HCT116 (cell line): ENCODE measurements around the gene FAM78B. TPM values are rescaled to one million over a fixed set of nuclear protein-coding genes. Genes with fewer than 3 reads are reported as not detected.

ENCODE experiments used
- ATAC-seq: fragments of 200-7000 bp; cut with Tn5 transposase; 2 replicates; pipeline ENCODE4 v1.9.1; 2020; ENCODE audit warnings: mild to moderate bottlenecking, moderate library complexity
- BruUV-seq: library from RNA; stranded (reverse); fragments of 400-500 nt; replicated peaks from 2 replicates; lab custom pipeline; 2021; lab: Mats Ljungman, UMichigan
- CTCF ChIA-PET: fragments of 300-600 bp; sonication (Branson Sonifier 250); formaldehyde crosslinking; loops from one replicate; lab custom pipeline; 2021; ENCODE audit warnings: antibody characterized with exemption; lab: Charles Lee
- POLR2A ChIA-PET: fragments of 300-600, 350-600 bp; sonication (Branson Sonifier 250); formaldehyde crosslinking; loops from one replicate; lab custom pipeline; 2021; ENCODE audit warnings: antibody characterized with exemption; lab: Charles Lee
- RAD21 ChIA-PET, 2 experiments: fragments of 300-600 bp; sonication (Branson Sonifier 250); formaldehyde crosslinking; loops; one replicate each; lab custom pipeline; 2023; ENCODE audit warnings: low total read pairs in 2 of 2; ENCODE audit not compliant: uncharacterized antibody in 2 of 2, unreplicated experiment in 2 of 2, low non-redundant PET in 1 of 2; lab: Charles Lee
- DNase-seq: peaks from one replicate; pipeline ENCODE4 v3.0.0-alpha.2; 2010; ENCODE audit warnings: low read depth, low spot score
- H2AFZ ChIP-seq: fragments of 200-600 bp; shearing (Covaris generic), sonication (generic); 2 replicates; pipeline ENCODE4 v1.6.1; 2017; ENCODE audit warnings: low read depth, mixed run types, mixed read lengths, antibody characterized with exemption, low read length; ENCODE audit not compliant: poor library complexity, severe bottlenecking
- H3K27ac ChIP-seq: 2 replicates; pipeline ENCODE4 v1.5.1; 2012; ENCODE audit warnings: low read depth, low read length
- H3K27me3 ChIP-seq: fragments of 200-600 bp; sonication (generic); 2 replicates; pipeline ENCODE4 v1.6.1; 2016; ENCODE audit warnings: mixed run types, low read length, mixed read lengths; ENCODE audit not compliant: insufficient read depth
- H3K36me3 ChIP-seq, 2 experiments: fragments of 200-500 bp in 1 of 2; fragments of 200-600 bp in 1 of 2; sonication (Bioruptor generic) in 1 of 2; sonication (generic) in 1 of 2; 2 replicates each; pipeline versions ENCODE4 v1.5.1 to v1.6.1; 2014 to 2016; ENCODE audit warnings: low read length in 2 of 2, inconsistent platforms in 1 of 2, mixed read lengths in 1 of 2, mixed run types in 1 of 2; ENCODE audit not compliant: insufficient read depth in 2 of 2, control insufficient read depth in 1 of 2
- H3K4me1 ChIP-seq, 2 experiments: fragments of 200-600 bp in 1 of 2; sonication (generic) in 1 of 2; 2 replicates each; pipeline versions ENCODE4 v1.5.1 to v1.6.1; 2012 to 2017; ENCODE audit warnings: low read length in 2 of 2, inconsistent platforms in 1 of 2, mild to moderate bottlenecking in 1 of 2, mixed read lengths in 1 of 2, mixed run types in 1 of 2, moderate library complexity in 1 of 2; ENCODE audit not compliant: insufficient read depth in 2 of 2, control insufficient read depth in 1 of 2
- H3K4me2 ChIP-seq: fragments of 200-600 bp; sonication (generic); 2 replicates; pipeline ENCODE4 v1.6.1; 2017; ENCODE audit warnings: mixed run types, low read length, mixed read lengths
- H3K4me3 ChIP-seq, 2 experiments: fragments of 200-600 bp in 1 of 2; sonication (generic) in 1 of 2; replicated peaks in 1 of 2; 2 replicates each; pipeline ENCODE4 v1.5.1; 2011 to 2016; ENCODE audit warnings: low read length in 2 of 2, control low read depth in 1 of 2, low read depth in 1 of 2, mild to moderate bottlenecking in 1 of 2, mixed read lengths in 1 of 2, mixed run types in 1 of 2
- H3K79me2 ChIP-seq: fragments of 200-600 bp; sonication (generic); 2 replicates; pipeline ENCODE4 v1.6.1; 2017; ENCODE audit warnings: mild to moderate bottlenecking, mixed run types, low read length, moderate library complexity, mixed read lengths; ENCODE audit not compliant: insufficient read depth
- H3K9ac ChIP-seq: fragments of 200-600 bp; sonication (generic); 2 replicates; pipeline ENCODE4 v1.6.1; 2016; ENCODE audit warnings: low read length, mixed read lengths
- H3K9me2 ChIP-seq: fragments of 200-600 bp; sonication (generic), shearing (Covaris generic); 2 replicates; pipeline ENCODE4 v1.6.1; 2017; ENCODE audit warnings: mixed run types, mild to moderate bottlenecking, moderate library complexity; ENCODE audit not compliant: insufficient read depth
- H3K9me3 ChIP-seq, 2 experiments: fragments of 200-500 bp in 1 of 2; fragments of 200-600 bp in 1 of 2; sonication (Bioruptor generic) in 1 of 2; sonication (generic) in 1 of 2; 2 replicates each; pipeline ENCODE4 v1.6.1; 2014 to 2017; ENCODE audit warnings: low read length in 2 of 2, mixed read lengths in 2 of 2, inconsistent platforms in 1 of 2, low read depth in 1 of 2, mild to moderate bottlenecking in 1 of 2, mixed run types in 1 of 2, moderate library complexity in 1 of 2; ENCODE audit not compliant: control insufficient read depth in 1 of 2, insufficient read depth in 1 of 2
- H4K20me1 ChIP-seq: fragments of 200-600 bp; sonication (generic), shearing (Covaris generic); 2 replicates; pipeline ENCODE4 v1.6.1; 2017; ENCODE audit warnings: mixed run types, mild to moderate bottlenecking, moderate library complexity; ENCODE audit not compliant: insufficient read depth
- EZH2 ChIP-seq: fragments of 200-600 bp; sonication (generic); IDR thresholded peaks from 2 replicates; pipeline ENCODE4 v1.6.1; 2017; ENCODE audit warnings: antibody characterized with exemption, mixed run types
- JUND ChIP-seq: IDR thresholded peaks from 2 replicates; pipeline ENCODE4 v1.6.1; 2012
- POLR2AphosphoS5 ChIP-seq: IDR thresholded peaks from 2 replicates; pipeline ENCODE4 v1.6.1; 2011; ENCODE audit warnings: mild to moderate bottlenecking, low read depth, low read length, moderate library complexity
- SIN3A ChIP-seq: IDR thresholded peaks from 2 replicates; pipeline ENCODE4 v1.6.1; 2012; ENCODE audit warnings: low read depth
- SP1 ChIP-seq: IDR thresholded peaks from 2 replicates; pipeline ENCODE4 v1.6.1; 2012; ENCODE audit warnings: low read depth
- YY1 ChIP-seq: IDR thresholded peaks from 2 replicates; pipeline ENCODE4 v1.6.1; 2011; ENCODE audit warnings: low read length, low read depth, moderate library complexity, mild to moderate bottlenecking; ENCODE audit not compliant: insufficient replicate concordance; ENCODE audit errors: extremely low read depth
- ZFX ChIP-seq: fragments of 450-650 bp; IDR thresholded peaks from 2 replicates; pipeline ENCODE4 v1.6.1; 2017
- intact Hi-C: fragments of 100-400 bp; cut with micrococcal nuclease; formaldehyde crosslinking; loops from 2 replicates; pipeline ENCODE4 v1.10.0; 2022
- total RNA-seq: library from RNA; stranded (reverse); gene quantifications from one replicate; pipeline ENCODE4 v1.2.1, GENCODE V29; 2021; ENCODE audit not compliant: unreplicated experiment
- TF ChIP-seq, protein P1 (sequence below): IDR thresholded peaks from 2 replicates; pipeline ENCODE4 v1.6.1; 2012

The FAM78B gene
- total RNA-seq, 1 experiment from 2014 or later: 1.4 TPM

GRCh38 chr1:166139735-166140134, 27.1 kb downstream of the FAM78B start:
- ChIA-PET RAD21 (no interaction called here), POLR2A (no interaction called here), CTCF (no interaction called here)
- Histone ChIP-seq H3K4me2 (no peak overlapping the region), H4K20me1 (no peaks in the 10 kb centered on the region), H3K4me1 (no peaks in the 10 kb centered on the region), H3K27ac (no peak overlapping the region), H3K79me2 (no peaks in the 10 kb centered on the region), H3K27me3 (peaks cover 22% of the 10 kb centered on the region), H3K36me3 (no peaks in the 10 kb centered on the region), H3K4me3 (no peak overlapping the region), H3K9me3 (no peaks in the 10 kb centered on the region), H3K9ac (no peak overlapping the region), H2AFZ (no peak overlapping the region), H3K9me2 (no peaks in the 10 kb centered on the region)
- TF ChIP-seq POLR2AphosphoS5 (no peak), EZH2 (no peak), JUND (no peak), SP1 (no peak), ZFX (no peak), YY1 (no peak)
- TF ChIP-seq, protein P1, sequence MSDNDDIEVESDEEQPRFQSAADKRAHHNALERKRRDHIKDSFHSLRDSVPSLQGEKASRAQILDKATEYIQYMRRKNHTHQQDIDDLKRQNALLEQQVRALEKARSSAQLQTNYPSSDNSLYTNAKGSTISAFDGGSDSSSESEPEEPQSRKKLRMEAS: no peak
- DNase-seq (no peak), ATAC-seq (no peak)
- intact Hi-C loops: no loop called here
- no TSS peak for BruUV-seq

DNA sequence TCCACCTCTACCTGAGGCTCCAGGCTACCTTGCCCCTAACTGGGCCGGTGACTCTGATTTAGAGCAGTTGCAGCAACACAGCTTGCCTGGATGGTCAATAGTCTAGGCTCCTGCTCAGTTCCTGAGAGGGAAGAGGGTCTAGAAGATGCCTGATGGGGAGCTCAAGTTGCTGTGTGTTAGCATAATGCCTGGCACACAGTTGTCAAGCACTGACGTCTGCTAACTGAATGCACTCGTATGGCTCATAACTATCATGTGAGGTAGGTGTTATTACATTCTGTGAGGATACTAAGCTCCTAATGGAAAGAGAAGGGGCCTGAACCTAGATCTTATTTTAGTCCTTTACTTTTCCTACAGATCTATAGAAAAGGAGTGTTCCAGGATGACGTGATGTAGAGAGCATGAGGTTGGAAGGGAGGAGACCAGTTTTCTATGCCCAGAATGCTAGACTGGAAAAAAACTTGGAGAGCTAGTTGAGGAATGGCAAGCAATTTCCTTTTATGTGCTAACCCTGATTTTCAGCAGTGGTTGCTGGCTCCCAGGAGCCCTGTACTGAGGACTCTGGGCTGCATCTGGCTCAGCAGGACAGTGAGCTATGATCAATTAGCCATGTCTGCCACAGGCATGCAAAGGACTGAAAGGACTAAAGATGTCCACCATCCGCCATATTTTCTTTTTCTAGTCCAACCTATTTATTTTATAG, 30.0 kb downstream of the FAM78B start:
- H2AFZ ChIP-seq: no peak overlapping the region
- no peak overlapping the region for H3K9ac ChIP-seq
- BruUV-seq: no TSS peak
- H3K4me1 ChIP-seq: no peaks in the 10 kb centered on the region
- H4K20me1 ChIP-seq: no peaks in the 10 kb centered on the region
- no peak for TF ChIP-seq SIN3A
- TF ChIP-seq, all 23 proteins: peak for 0
- no peaks in the 10 kb centered on the region for H3K36me3 ChIP-seq
- DNase-seq: no peak
- no peaks in the 10 kb centered on the region for H3K9me2 ChIP-seq
- ChIA-PET CTCF (no interaction called here), POLR2A (no interaction called here), RAD21 (no interaction called here)
- intact Hi-C loops: no loop called here
- H3K27ac ChIP-seq: no peak overlapping the region
- ATAC-seq: no peak
- H3K4me3 ChIP-seq: no peak overlapping the region
- H3K27me3 ChIP-seq: peaks cover 24% of the 10 kb centered on the region
- no peak overlapping the region for H3K4me2 ChIP-seq
- no peaks in the 10 kb centered on the region for H3K79me2 ChIP-seq
- H3K9me3 ChIP-seq: no peaks in the 10 kb centered on the region
